ENCODE results near the gene CFAP119. TPM values are rescaled to one million over a fixed set of nuclear protein-coding genes. Genes with fewer than 3 reads are reported as not detected.
A peak's percentile ranks its signal among the peaks of the same experiment; 100 is the strongest.

CFAP119 gene
- polyA plus RNA-seq, 1 donor from 2014 or later, result 17.0 TPM

DNA sequence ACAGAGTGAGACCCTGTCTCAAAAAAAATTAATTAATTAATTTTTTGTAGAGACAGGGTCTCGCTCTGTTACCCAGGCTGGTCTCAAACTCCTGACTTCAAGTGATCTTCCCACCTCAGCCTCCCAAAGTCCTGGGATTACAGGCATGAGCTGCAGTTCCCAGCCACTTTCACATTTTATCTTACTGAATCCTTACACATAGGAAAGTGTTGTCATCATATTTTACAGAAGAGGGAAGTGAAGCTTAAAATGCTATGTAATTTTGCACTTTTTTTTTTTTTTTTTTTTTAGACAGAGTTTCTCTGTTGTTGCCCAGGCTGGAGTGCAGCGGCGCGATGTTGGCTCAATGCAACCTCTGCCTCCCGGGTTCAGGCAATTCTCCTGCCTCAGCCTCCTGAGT lies 46.3 kb upstream of the CFAP119 start:
- Histone ChIP-seq H4K20me1 (ENCODE audit: insufficient read depth) (no peaks in the 10 kb centered on the region), H3K79me2 (replicated peaks; ENCODE audit: insufficient read depth, low read length) (no peaks in the 10 kb centered on the region), H3K4me2 (ENCODE audit: low read length) (no peak overlapping the region), H3K9me2 (ENCODE audit: insufficient read depth, low read length) (no peaks in the 10 kb centered on the region), H3K27ac (ENCODE audit: low read length) (no peak overlapping the region), H3F3A (ENCODE audit: insufficient read depth, low read length, poor library complexity, severe bottlenecking) (no peaks in the 10 kb centered on the region), H2AFZ (ENCODE audit: low read depth, low read length) (no peak overlapping the region), H3K9ac (ENCODE audit: low read length) (no peak overlapping the region), H3K4me3 (ENCODE audit: low read length) (no peak overlapping the region), H3K9me3 (ENCODE audit: low read length) (no peaks in the 10 kb centered on the region), H3K36me3 (ENCODE audit: insufficient read depth, low read length) (no peaks in the 10 kb centered on the region), H3K27me3 (ENCODE audit: insufficient read depth, low read depth, low read length) (no peaks in the 10 kb centered on the region)
- TF ChIP-seq EZH2 (IDR thresholded peaks at IDR 0.05; ENCODE audit: borderline replicate concordance, insufficient read depth, low read length, poor library complexity, severe bottlenecking), result no peak

DNA sequence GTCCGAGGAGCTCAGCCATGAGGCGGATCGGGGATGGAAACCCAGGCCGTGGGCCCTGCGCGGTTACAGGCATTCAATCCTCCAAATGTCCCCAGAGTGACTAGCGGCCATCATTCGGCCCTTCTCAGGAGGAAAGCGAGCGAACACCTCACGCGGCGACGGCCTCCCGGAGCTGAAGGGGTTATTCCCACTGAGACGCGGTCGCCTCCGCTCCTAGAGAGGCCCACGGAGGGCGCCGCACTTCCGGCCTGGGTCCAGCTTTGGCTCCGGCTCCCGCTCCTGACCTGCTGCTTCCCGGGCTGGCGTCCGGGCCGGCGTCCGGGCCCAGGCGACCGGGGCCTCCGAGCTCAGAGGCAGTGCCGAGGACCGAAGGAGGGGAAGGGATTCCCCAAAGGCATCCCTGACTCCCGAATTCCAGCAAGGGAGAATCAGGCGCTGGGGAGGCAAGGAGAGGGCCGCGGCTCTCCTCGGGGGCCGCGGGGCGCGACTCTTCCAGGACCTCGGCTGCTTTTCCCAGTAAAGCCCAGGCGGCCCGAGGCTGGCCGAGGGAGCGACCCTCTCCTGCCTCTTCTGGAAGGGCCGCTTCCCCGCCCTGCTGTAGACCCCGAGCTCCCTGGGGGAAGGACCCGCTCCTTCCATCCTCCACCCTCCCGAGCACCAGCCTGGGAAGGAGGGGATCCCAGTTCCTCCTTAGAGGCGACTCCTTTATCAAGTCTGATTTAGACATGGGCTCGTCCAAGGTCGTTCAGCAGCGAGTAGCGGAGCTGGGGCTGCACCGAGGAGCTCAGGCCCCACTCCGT lies 43.7 kb upstream of the CFAP119 start:
- Histone ChIP-seq H4K20me1 (ENCODE audit: insufficient read depth) (no peaks in the 10 kb centered on the region), H2AFZ (ENCODE audit: low read depth, low read length) (peak overlapping the region; percentile 53), H3K27ac (ENCODE audit: low read length) (peak overlapping the region; percentile 81), H3K9me3 (ENCODE audit: low read length) (no peaks in the 10 kb centered on the region), H3K9ac (ENCODE audit: low read length) (peak overlapping the region; percentile 85), H3F3A (ENCODE audit: insufficient read depth, low read length, poor library complexity, severe bottlenecking) (no peaks in the 10 kb centered on the region), H3K27me3 (ENCODE audit: insufficient read depth, low read depth, low read length) (no peaks in the 10 kb centered on the region), H3K4me3 (ENCODE audit: low read length) (peak overlapping the region; percentile 71), H3K4me2 (ENCODE audit: low read length) (peak overlapping the region; percentile 82), H3K79me2 (replicated peaks; ENCODE audit: insufficient read depth, low read length) (no peaks in the 10 kb centered on the region), H3K9me2 (ENCODE audit: insufficient read depth, low read length) (no peaks in the 10 kb centered on the region), H3K36me3 (ENCODE audit: insufficient read depth, low read length) (no peaks in the 10 kb centered on the region)
- peak; percentile 73 for TF ChIP-seq MXI1 (conservative IDR thresholded peaks at IDR 0.05; ENCODE audit: poor library complexity, severe bottlenecking)
- TF ChIP-seq, protein P1, sequence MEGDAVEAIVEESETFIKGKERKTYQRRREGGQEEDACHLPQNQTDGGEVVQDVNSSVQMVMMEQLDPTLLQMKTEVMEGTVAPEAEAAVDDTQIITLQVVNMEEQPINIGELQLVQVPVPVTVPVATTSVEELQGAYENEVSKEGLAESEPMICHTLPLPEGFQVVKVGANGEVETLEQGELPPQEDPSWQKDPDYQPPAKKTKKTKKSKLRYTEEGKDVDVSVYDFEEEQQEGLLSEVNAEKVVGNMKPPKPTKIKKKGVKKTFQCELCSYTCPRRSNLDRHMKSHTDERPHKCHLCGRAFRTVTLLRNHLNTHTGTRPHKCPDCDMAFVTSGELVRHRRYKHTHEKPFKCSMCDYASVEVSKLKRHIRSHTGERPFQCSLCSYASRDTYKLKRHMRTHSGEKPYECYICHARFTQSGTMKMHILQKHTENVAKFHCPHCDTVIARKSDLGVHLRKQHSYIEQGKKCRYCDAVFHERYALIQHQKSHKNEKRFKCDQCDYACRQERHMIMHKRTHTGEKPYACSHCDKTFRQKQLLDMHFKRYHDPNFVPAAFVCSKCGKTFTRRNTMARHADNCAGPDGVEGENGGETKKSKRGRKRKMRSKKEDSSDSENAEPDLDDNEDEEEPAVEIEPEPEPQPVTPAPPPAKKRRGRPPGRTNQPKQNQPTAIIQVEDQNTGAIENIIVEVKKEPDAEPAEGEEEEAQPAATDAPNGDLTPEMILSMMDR (IDR thresholded peaks at IDR 0.05; ENCODE audit: poor library complexity, severe bottlenecking), result peak; percentile 27
- peak; percentile 47 for TF ChIP-seq EP300 (conservative IDR thresholded peaks at IDR 0.05; ENCODE audit: poor library complexity, severe bottlenecking)
- peak; percentile 47 for TF ChIP-seq RAD21 (conservative IDR thresholded peaks at IDR 0.05)
- TF ChIP-seq SMC3 (conservative IDR thresholded peaks at IDR 0.05; ENCODE audit: poor library complexity), result peak; percentile 64
- TF ChIP-seq, protein P2, sequence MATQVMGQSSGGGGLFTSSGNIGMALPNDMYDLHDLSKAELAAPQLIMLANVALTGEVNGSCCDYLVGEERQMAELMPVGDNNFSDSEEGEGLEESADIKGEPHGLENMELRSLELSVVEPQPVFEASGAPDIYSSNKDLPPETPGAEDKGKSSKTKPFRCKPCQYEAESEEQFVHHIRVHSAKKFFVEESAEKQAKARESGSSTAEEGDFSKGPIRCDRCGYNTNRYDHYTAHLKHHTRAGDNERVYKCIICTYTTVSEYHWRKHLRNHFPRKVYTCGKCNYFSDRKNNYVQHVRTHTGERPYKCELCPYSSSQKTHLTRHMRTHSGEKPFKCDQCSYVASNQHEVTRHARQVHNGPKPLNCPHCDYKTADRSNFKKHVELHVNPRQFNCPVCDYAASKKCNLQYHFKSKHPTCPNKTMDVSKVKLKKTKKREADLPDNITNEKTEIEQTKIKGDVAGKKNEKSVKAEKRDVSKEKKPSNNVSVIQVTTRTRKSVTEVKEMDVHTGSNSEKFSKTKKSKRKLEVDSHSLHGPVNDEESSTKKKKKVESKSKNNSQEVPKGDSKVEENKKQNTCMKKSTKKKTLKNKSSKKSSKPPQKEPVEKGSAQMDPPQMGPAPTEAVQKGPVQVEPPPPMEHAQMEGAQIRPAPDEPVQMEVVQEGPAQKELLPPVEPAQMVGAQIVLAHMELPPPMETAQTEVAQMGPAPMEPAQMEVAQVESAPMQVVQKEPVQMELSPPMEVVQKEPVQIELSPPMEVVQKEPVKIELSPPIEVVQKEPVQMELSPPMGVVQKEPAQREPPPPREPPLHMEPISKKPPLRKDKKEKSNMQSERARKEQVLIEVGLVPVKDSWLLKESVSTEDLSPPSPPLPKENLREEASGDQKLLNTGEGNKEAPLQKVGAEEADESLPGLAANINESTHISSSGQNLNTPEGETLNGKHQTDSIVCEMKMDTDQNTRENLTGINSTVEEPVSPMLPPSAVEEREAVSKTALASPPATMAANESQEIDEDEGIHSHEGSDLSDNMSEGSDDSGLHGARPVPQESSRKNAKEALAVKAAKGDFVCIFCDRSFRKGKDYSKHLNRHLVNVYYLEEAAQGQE (IDR thresholded peaks at IDR 0.05; ENCODE audit: borderline replicate concordance), result peak; percentile 95
- TF ChIP-seq TAF1 (IDR thresholded peaks at IDR 0.05; ENCODE audit: low read depth), result peak; percentile 95
- TF ChIP-seq POLR2AphosphoS5 (IDR thresholded peaks at IDR 0.05), result peak; percentile 85
- no peak for TF ChIP-seq EZH2 (IDR thresholded peaks at IDR 0.05; ENCODE audit: borderline replicate concordance, insufficient read depth, low read length, poor library complexity, severe bottlenecking)

Data from neural cell (in vitro differentiated cells).